HG03439 (cell line): ENCODE data around the gene ZCRB1.
A peak's percentile ranks its signal among the peaks of the same experiment; 100 is the strongest.
"Not testable (repeated sequence)": the region's sequence is repeated elsewhere in the genome, so short reads cannot be mapped to it uniquely, and the experiment has no call there.

ENCODE experiments used
- ATAC-seq: cut with Tn5 transposase; IDR thresholded peaks from one replicate; pipeline ENCODE4 v1.9.1; 2021; ENCODE audit warnings: mild to moderate bottlenecking, moderate library complexity; ENCODE audit not compliant: unreplicated experiment

Gene ZCRB1

DNA sequence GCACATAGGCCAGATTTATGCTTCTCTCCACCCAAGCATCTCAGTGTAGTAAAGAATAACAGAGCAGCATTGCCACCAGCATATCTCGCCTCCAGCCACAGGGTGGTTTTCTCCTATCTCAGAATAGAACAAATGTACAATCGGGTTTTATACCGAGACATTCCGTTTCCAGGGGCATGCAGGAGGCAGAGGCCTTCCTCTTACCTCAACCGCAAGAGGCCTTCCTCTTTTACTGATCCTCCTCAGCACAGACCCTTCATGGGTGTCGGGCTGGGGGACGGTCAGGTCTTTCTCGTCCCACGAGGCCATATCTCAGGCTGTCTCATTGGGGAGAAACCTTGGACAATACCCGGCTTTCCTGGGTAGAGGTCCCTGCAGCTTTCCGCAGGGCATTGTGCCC, 4.2 kb upstream of the ZCRB1 start:
- not testable (repeated sequence) for ATAC-seq

DNA sequence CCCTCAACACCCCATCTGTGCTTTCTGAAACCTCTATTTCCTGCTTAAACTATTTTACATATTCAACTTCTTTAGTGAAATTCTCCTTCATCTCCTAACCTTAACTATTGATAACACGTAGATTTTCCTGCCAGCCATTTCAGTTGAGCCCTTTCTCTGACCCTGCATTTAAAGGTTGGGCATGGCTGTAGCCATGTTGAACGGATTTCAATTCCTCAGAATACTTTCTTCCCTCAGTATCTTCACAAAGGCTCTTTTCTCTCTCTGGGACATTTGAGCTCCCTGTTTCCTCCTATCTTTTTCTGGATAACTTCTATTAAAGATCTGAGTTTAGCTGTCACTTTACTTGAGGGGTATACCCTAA, 1.3 kb upstream of the ZCRB1 start:
- ATAC-seq, result peak; percentile 1

GRCh38 chr12:42326541-42327226, 790 bp upstream of the ZCRB1 start:
- ATAC-seq, result peak; percentile 33

DNA sequence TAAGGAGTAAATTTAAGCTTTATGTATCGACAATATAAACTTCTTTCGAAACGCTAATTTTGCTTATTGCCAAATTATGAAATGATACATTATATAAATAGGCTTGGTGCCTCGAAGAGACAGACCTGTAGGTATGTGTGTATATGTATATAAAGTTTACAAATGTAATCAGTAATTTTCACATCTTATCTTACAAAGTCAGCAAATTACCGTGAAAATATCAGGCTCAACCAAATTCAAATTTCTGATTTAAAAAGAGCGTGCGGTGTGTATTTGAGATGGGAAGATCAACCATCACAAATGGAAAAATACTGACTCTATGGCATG, 605 bp downstream of the ZCRB1 start:
- ATAC-seq, result no peak

DNA sequence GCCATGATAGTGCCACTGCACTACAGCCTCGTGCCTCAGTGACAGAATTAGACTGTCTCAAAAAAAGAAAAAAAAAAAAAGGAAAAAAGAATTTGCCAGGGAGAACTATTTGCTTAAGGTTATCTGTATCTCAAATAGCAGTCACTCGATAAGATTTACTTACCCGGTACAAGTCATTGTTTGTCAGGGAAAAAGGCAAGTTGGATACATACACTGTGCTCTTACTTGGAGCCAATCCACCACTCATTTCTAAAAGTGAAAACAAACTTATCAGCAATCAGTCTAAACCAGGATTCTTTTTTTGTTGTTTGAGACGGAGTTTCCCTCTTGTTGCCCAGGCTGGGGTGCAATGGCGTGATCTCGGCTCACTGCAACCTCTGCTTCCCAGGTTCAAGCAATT, 2.0 kb downstream of the ZCRB1 start:
- no peak for ATAC-seq

DNA sequence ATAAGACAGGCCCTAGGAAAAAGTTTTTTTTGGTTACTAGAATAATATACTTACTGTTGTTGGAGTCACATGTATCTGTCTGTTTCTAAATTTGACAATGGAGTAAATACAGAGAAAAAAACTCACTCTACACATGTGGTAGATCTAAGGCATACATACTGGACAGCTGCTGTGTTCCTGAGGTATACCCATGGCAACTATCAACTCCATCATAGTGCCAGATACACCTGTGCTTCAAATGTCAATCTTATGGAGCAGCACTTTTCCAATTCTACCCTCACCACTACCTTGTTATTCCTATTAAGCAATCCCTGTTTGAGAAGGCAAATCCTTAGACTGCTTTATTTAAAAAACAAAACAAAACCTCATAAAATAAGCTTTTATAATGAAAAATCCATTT, 3.3 kb downstream of the ZCRB1 start:
- ATAC-seq, result no peak

GRCh38 chr12:42320796-42321195, 5.1 kb downstream of the ZCRB1 start:
- ATAC-seq, result no peak

DNA sequence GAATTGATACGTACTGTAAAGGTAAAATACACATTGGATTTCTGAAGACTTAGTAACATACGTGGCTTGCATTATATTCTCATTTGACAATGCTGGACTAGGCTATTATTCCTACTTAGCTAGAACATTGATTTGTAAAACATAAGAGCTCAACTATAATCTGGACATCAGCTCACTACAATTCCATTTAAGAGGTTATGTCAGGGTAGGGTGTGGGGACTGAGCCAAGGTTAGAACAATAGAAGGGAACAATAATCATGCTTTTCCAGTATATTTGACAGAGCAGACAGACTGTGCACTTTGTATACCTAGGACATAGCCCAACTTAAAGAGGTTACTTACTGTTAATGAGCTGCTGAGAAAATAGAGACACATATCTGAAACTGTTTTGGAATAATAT, 10.8 kb downstream of the ZCRB1 start:
- no peak for ATAC-seq

DNA sequence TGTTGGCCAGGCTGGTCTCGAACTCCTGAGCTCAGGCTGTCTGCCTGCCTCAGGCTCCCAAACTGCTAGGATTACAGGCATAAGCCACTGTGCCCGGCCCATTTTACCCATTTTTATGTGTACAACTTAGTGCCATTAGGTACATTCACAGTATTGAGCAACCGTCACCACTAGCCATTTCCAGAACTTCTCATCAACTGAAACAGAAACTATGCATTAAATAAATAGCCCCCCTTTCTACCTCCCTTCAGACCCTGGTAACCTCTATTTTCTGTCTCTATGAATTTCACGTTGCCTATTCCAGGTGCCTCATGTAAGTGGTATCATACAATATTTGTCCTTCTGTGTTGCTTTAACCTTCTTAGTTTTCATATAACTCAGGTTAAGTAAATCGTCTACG, 15.9 kb downstream of the ZCRB1 start:
- no peak for ATAC-seq

DNA sequence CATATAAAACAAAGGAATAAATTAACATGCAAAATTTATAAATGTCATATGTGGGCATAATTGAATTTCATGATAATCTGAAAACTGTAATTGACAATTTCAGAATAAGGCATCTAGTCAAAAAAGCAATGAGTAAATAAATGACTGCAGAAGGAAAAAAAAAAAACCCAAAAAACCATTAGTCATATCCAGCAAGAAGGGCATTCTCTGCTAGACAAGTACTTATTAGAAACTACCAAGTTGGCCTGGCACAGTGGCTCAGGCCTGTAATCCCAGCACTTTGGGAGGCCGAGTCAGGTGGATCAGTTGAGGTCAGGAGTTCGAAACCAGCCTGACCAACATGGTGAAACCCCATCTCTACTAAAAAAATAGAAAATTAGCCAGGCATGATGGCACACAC, 17.5 kb downstream of the ZCRB1 start:
- ATAC-seq, result no peak

- no peak for ATAC-seq
Observed at GRCh38 chr12:42306297-42306696, 19.6 kb downstream of the ZCRB1 start.

DNA sequence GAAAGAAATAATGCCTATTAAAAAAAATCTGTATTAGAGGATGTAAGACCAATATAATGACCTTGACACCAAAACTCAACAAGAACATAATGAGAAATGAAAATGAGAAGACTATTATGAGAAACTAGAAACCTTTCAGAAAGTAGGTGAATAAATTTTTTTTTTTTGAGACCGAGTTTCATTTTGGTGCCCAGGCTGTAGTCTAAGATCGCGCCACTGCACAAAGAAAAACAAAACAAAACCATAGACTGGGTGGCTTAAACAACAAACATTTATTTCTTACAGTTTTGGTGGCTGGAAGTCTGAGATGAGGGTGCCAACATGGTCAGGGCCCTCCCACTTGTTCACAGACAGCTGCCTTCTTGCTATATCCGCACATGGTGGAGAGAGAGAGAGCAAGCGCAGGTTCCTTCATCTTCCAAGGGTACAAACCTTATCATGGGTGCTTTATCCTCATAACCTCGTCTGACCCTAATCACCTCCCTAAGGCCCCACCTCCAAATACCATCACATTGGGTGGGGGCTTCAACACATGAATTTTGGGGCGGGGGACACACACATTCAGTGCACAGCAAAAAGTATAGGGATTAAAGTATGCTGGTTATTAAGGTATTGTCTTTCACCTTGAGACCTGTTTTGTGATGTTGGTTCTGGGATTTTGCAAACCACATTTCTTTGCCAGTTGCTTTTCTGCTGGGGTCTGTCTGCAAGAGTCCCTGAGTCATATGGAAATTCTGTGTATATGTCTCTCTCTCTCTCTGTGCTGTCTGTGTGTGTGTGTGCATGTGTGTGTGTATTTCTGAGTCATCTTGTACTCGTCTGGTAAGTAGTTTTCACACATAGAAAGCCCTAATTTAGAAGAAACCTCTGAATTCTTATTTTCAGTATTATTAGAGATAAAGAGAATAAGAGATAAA, 26.2 kb downstream of the ZCRB1 start:
- peak; percentile 81 for ATAC-seq

- ATAC-seq, result peak; percentile 17
Observed at GRCh38 chr12:42298887-42299286, 27.0 kb downstream of the ZCRB1 start.

DNA sequence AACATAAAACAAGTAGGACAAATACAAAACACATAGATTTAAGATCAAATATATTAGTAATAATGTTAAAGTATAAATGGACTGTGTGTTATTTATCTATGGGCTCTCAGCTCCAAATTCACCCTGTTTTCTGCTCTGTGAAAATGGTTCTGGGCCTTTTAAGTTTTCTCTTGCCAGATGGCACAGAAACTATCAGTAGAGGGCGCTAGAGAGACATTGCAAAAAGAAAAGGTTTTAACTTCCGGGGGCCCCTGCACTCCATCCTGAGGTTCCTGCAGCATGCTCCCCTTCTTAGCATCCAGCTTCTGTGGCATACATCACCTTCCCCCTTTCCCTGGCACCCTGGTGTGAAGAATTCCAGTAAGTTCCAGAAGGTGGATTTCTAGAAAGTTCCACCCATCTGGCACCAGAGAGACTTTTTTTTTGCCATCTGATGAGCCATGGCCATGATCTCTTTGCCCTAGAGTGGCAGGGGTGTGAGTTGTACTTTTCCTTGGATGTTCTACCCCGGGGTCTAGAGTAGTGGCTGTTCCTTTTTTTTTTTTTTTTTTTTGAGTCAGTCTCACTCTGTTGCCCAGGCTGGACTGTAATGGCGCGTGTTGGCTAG, 29.3 kb downstream of the ZCRB1 start:
- no peak for ATAC-seq

DNA sequence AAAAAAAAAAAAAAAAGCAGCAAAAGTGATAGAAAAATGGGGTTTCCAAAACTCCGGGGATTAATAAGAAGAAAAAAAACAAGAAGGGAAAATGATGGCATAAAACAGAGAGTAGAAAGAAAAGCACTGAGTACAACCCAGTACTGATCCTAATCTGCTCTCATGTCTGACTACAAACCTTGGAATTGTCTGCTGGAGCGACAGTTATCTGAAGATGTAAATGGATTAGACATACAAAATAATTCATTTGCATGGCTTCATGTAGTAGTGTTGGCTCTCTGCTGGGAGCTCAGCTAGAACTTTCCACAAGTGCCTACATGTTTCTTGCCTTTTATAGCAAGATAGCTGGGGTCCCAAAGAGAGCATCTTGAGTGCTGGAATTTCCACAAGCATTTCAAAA, 34.2 kb downstream of the ZCRB1 start:
- ATAC-seq, result no peak

DNA sequence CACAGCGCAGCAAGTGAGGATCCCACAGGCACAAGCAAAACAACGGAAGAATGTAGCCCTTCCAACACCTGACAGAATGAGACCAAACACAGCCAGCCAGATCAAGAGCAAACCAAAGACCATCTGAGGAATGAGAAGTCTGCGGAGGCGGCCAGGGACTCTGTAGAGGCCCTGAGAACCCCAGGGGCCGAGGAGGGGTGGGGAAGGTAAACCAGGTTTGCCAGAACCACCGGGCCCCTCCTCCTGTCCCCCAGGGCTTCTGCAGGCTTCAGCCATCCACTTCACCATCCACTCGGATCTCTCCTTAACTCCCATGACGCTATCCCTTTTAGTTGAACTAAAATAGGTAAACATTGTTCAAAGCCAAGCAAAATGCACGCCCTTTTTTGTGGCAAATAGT, 37.4 kb downstream of the ZCRB1 start:
- ATAC-seq, result no peak

GRCh38 chr12:42286741-42287140, 39.2 kb downstream of the ZCRB1 start:
- no peak for ATAC-seq

DNA sequence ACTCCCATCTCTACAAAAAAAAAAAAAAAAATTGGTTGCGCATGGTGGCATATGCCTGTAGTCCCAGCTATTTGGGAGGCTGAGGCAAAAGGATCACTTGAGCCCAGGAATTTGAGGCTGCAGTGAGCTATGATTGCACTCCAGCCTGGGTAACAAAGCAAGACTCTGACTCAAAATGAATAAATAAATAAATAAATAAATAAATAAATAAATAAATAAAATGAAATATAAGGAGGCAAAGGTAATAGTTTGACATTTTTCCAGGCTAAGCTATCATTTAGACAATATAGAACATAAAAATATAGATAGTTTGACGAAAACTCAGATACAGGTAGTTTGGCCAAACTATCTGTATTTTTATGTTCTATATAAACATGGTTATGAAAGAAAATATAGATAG, 40.5 kb downstream of the ZCRB1 start:
- no peak for ATAC-seq

DNA sequence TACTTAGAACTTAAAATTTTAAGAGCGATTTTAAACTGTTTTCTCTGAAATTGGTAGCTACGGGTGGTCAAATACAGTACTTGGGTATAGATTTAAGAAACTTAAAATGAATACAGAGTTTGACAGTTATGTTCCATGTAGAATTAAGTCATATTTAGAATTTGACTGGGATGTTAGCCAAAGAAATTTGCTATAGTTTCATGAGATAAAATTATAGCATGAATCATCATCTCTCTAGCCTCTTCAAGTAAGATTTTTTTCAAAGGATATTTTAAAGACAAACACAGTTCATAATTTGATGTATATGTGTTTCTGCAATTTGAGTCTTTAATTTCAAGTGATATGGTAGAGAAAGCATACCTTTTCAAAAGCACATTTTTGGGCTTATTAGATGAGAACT, 41.0 kb downstream of the ZCRB1 start:
- no peak for ATAC-seq

- ATAC-seq, result no peak
Observed at GRCh38 chr12:42284157-42284556, 41.7 kb downstream of the ZCRB1 start.

- ATAC-seq, result no peak
Observed at GRCh38 chr12:42283739-42284138, 42.2 kb downstream of the ZCRB1 start.

DNA sequence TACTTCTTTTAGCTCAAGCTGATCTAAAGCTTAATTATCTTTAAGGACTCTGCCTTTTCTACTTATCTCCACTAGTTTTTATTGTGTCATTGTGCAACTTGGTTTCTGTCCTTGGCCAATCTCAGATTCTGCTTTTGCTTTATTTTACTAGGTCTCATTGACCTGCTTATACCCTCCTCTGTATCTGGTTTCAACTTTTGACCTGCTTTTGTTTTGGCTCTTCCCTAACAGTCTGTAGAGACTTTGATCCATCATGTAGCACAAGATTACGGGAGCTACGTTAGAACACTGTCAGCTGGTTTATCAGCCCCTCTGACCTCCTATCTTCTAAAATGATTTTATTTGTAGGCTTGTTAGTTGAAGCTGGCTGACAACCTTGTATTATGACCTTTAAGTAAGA, 43.6 kb downstream of the ZCRB1 start:
- ATAC-seq, result no peak
